HepG2 (cell line): Measurements from ENCODE around the gene IRS1. TPM values are rescaled to one million over a fixed set of nuclear protein-coding genes. Genes with fewer than 3 reads are reported as not detected.

Experiments used
- ATAC-seq: fragments of 200-7000 bp; cut with Tn5 transposase; 3 replicates; pipeline ENCODE4 v1.9.1; 2020; ENCODE audit warnings: mild to moderate bottlenecking, moderate library complexity
- BruUV-seq: library from RNA; stranded (reverse); fragments of 400-500 nt; replicated peaks from 2 replicates; lab custom pipeline; 2021; lab: Mats Ljungman, UMichigan
- CTCF ChIA-PET: fragments of 300-600 bp; formaldehyde crosslinking; extraction: SDS; loops from one replicate; lab custom pipeline; 2021; ENCODE audit warnings: low total read pairs, inconsistent platforms, low intra/inter-chr PET ratio; lab: Yijun Ruan, JAX
- POLR2A ChIA-PET: fragments of 350-600 bp; sonication (Branson Sonifier 250); formaldehyde crosslinking; loops from one replicate; lab custom pipeline; 2020; ENCODE audit warnings: antibody characterized with exemption, inconsistent platforms; lab: Yijun Ruan, JAX
- DNase-seq: peaks from one replicate; pipeline ENCODE4 v3.0.0-alpha.2; 2015; ENCODE audit warnings: low spot score
- FAIRE-seq: peaks from 3 replicates; lab custom pipeline; 2011; peaks lifted over from hg19 to GRCh38; lab: Jason Lieb, UNC
- H2AFZ ChIP-seq: one replicate; pipeline ENCODE4 v1.6.1; 2011; ENCODE audit warnings: low read length, inconsistent platforms
- H3K27ac ChIP-seq: fragments of 300-600 bp; 3 replicates; pipeline ENCODE4 v1.8.0; 2011; ENCODE audit warnings: mixed run types, mild to moderate bottlenecking, mixed read lengths, low read length, inconsistent platforms; ENCODE audit not compliant: insufficient read depth; ENCODE audit errors: extremely low read length
- H3K27me3 ChIP-seq, 2 experiments: fragments of 200-600 bp in 1 of 2; 2 replicates in 1 of 2; 3 replicates in 1 of 2; pipeline versions ENCODE4 v1.6.0 to v1.8.0; 2011; ENCODE audit warnings: low read length in 2 of 2, mild to moderate bottlenecking in 2 of 2, moderate library complexity in 2 of 2, inconsistent platforms in 1 of 2; ENCODE audit not compliant: insufficient read depth in 2 of 2, control insufficient read depth in 1 of 2
- H3K36me3 ChIP-seq, 2 experiments: fragments of 200-600 bp in 1 of 2; replicated peaks in 1 of 2; 2 replicates in 1 of 2; 3 replicates in 1 of 2; pipeline versions ENCODE4 v1.5.1 to v1.8.0; 2011; ENCODE audit warnings: low read length in 2 of 2, inconsistent platforms in 1 of 2; ENCODE audit not compliant: insufficient read depth in 2 of 2, control insufficient read depth in 1 of 2
- H3K4me1 ChIP-seq: 2 replicates; pipeline ENCODE4 v1.5.1; 2012; ENCODE audit warnings: low read length, inconsistent platforms; ENCODE audit not compliant: insufficient read depth
- H3K4me2 ChIP-seq: 2 replicates; pipeline ENCODE4 v1.6.0; 2011; ENCODE audit warnings: low read depth, low read length, inconsistent platforms
- H3K4me3 ChIP-seq, 3 experiments: fragments of 200-600 bp in 1 of 3; sonication (generic), shearing (Covaris generic) in 1 of 3; replicated peaks in 1 of 3; 2 replicates each; pipeline ENCODE4 v1.5.1; 2011 to 2016; ENCODE audit warnings: low read length in 3 of 3, inconsistent platforms in 2 of 3, low read depth in 2 of 3, mild to moderate bottlenecking in 2 of 3, control low read depth in 1 of 3, mixed read lengths in 1 of 3; ENCODE audit not compliant: insufficient read depth in 1 of 3
- H3K79me2 ChIP-seq: one replicate; pipeline ENCODE4 v1.6.1; 2011; ENCODE audit warnings: low read length, inconsistent platforms; ENCODE audit not compliant: insufficient read depth
- H3K9ac ChIP-seq: 2 replicates; pipeline ENCODE4 v1.6.0; 2011; ENCODE audit warnings: mild to moderate bottlenecking, low read depth, low read length, inconsistent platforms; ENCODE audit not compliant: insufficient read depth
- H3K9me3 ChIP-seq: 2 replicates; pipeline ENCODE4 v1.5.1; 2012; ENCODE audit warnings: mild to moderate bottlenecking, low read length
- H4K20me1 ChIP-seq: 2 replicates; pipeline ENCODE4 v1.6.0; 2011; ENCODE audit warnings: inconsistent platforms, mild to moderate bottlenecking, low read length, moderate library complexity; ENCODE audit not compliant: insufficient read depth
- MAFF ChIP-seq: IDR thresholded peaks from 2 replicates; pipeline ENCODE4 v1.6.1; 2011; ENCODE audit warnings: low read depth, low read length, improper control_type of control experiment
- POGZ ChIP-seq: sonication (generic); formaldehyde crosslinking; IDR thresholded peaks from 2 replicates; pipeline ENCODE4 v1.4.0; 2020; ENCODE audit warnings: mild to moderate bottlenecking, missing genetic modification reagents
- RARA ChIP-seq: IDR thresholded peaks from 2 replicates; pipeline ENCODE4 v1.6.1; 2016; ENCODE audit warnings: missing genetic modification reagents, missing compliant biosample characterization
- RBFOX2 ChIP-seq: fragments of 200-400 bp; formaldehyde crosslinking; IDR thresholded peaks from 2 replicates; pipeline ENCODE4 v1.6.1; 2017; ENCODE audit warnings: low read depth, mild to moderate bottlenecking, low read length
- SAFB2 ChIP-seq: sonication (generic); formaldehyde crosslinking; IDR thresholded peaks from 2 replicates; pipeline ENCODE4 v1.5.1; 2020; ENCODE audit warnings: missing genetic modification reagents, low read depth, mild to moderate bottlenecking, borderline replicate concordance
- TBP ChIP-seq: sonication (generic); formaldehyde crosslinking; IDR thresholded peaks from 2 replicates; pipeline ENCODE4 v1.5.0; 2020; ENCODE audit warnings: missing genetic modification reagents
- TGIF2 ChIP-seq: IDR thresholded peaks from 2 replicates; pipeline ENCODE4 v1.6.1; 2016; ENCODE audit warnings: control low read depth, missing compliant biosample characterization
- ZMYM4 ChIP-seq: sonication (generic); formaldehyde crosslinking; IDR thresholded peaks from 2 replicates; pipeline ENCODE4 v1.8.1; 2023; ENCODE audit warnings: mild to moderate bottlenecking, missing genetic modification reagents
- ZNF547 ChIP-seq: sonication (generic); formaldehyde crosslinking; IDR thresholded peaks from 2 replicates; pipeline ENCODE4 v1.5.1; 2020; ENCODE audit warnings: mild to moderate bottlenecking, missing genetic modification reagents
- ZNF550 ChIP-seq: sonication (generic); formaldehyde crosslinking; IDR thresholded peaks from 2 replicates; pipeline ENCODE4 v1.4.0; 2020; ENCODE audit warnings: mild to moderate bottlenecking, missing genetic modification reagents, borderline replicate concordance
- WGBS: methylation state at CpG from one replicate; pipeline ENCODE4 v1.1.6; 2017; ENCODE audit warnings: low lambda C conversion rate; 5-methylcytosine and 5-hydroxymethylcytosine counted together
- in situ Hi-C: cut with HindIII; loops from 2 replicates; pipeline ENCODE4 v1.10.0; 2017; ENCODE audit warnings: low pct_unique_long_range_greater_than_20kb; ENCODE audit not compliant: extremely low pct_ligation_motif_present
- intact Hi-C: fragments of 100-400 bp; cut with micrococcal nuclease; formaldehyde crosslinking; loops from one replicate; pipeline ENCODE4 v1.10.0; 2022; ENCODE audit not compliant: unreplicated experiment
- polyA plus RNA-seq, 8 experiments: library from polyadenylated mRNA; depleted of rRNA in 3 of 8; stranded (reverse) in 7 of 8; unstranded in 1 of 8; fragments of >200 nt; fragmentation: Illumina TruSeq in 4 of 8; extraction: Trizol in 4 of 8; gene quantifications; 2 replicates each; pipeline versions ENCODE4 v1.2.1 to v1.2.3, GENCODE V29; 2011 to 2016; ENCODE audit warnings: low read depth in 4 of 8, missing spikeins in 1 of 8, mixed read lengths in 1 of 8; ENCODE audit not compliant: insufficient read depth in 1 of 8
- total RNA-seq, 5 experiments: library from RNA; depleted of rRNA; stranded (reverse); fragments of >200 nt; fragmentation: Illumina TruSeq; extraction: Trizol; gene quantifications; 2 replicates each; pipeline ENCODE4 v1.2.3, GENCODE V29; 2016; ENCODE audit warnings: low read depth in 1 of 5
- TF ChIP-seq, protein P1 (sequence below): IDR thresholded peaks from 2 replicates; pipeline ENCODE4 v1.6.1; 2016; ENCODE audit warnings: low read depth

IRS1 gene
- total and polyA plus RNA-seq, 2 of the 13 experiments (the other 11 are each of a cell fraction or from before 2014, with no cell fraction given) = 8.7 to 9.0 TPM

DNA sequence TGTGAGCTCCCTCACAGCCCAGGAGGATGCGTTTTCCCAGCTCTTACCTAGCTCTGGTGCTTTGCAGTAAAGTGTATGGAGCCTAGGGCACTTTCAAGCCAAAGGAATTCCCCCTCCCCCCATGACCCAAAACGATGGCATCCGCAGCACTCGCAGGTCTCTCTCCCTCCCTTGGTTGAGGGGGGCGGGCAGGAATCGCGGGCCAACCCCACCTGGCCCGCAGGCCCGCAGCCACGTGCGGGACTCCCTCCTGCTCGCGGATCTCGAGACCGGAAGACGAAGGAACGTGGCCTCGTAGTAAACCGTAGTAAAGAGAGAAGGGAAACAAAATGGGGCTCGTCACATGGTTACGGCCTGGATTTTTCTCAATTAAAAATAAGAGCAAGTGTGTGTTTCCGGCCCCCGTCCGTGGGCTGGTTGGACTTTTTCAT lies 8.5 kb downstream of the IRS1 start (continued):
- TF ChIP-seq ZNF547 (CRISPR knock-in tag) (no peak), TBP (no peak), SAFB2 (no peak), POGZ (peak; percentile 84), RBFOX2 (peak; percentile 40; the same call in 1 of the 2 replicates)
- TF ChIP-seq, protein P1, sequence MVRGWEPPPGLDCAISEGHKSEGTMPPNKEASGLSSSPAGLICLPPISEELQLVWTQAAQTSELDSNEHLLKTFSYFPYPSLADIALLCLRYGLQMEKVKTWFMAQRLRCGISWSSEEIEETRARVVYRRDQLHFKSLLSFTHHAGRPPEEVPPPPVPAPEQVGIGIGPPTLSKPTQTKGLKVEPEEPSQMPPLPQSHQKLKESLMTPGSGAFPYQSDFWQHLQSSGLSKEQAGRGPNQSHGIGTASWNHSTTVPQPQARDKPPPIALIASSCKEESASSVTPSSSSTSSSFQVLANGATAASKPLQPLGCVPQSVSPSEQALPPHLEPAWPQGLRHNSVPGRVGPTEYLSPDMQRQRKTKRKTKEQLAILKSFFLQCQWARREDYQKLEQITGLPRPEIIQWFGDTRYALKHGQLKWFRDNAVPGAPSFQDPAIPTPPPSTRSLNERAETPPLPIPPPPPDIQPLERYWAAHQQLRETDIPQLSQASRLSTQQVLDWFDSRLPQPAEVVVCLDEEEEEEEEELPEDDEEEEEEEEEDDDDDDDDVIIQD (CRISPR knock-in tag) = peak; percentile 74

DNA sequence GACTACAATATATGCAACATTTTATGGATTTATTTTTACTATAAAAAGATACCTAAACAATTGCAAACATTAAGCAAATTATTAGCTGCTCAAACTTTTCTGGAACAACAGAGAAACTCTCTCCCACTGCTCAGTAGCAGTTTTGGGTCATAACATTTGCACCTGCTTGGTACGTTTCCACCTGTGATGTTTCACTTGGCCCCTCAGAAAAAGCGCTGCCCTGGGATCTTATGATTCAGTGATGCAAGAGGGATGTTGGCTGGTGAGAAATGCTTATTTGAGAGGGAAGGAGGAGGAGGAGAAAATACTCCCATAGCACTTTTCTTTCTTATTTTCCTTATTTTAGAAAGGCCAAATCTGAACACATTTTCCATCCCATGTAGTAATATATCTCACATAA lies 9.2 kb downstream of the IRS1 start:
- peaks cover 53% of the 10 kb centered on the region for H3K79me2 ChIP-seq
- FAIRE-seq = no peak
- no peaks in the 10 kb centered on the region for H4K20me1 ChIP-seq
- H3K4me3 ChIP-seq = no peak overlapping the region
- 98% methylated on average over 2 of the region's 2 CpGs for WGBS
- H3K36me3 ChIP-seq = peaks cover 0 to 6% of the 10 kb centered on the region in 2 experiments; a peak in 2 of 5 replicates
- TF ChIP-seq RARA (CRISPR knock-in tag) (no peak), ZMYM4 (no peak), ZNF550 (CRISPR knock-in tag) (no peak), TGIF2 (0 out of 2 replicates have a peak, but pooled peaks have one; percentile 6), MAFF (no peak)
- TF ChIP-seq, all 625 proteins: peak for 1
- no peak overlapping the region for H3K27ac ChIP-seq
- ChIA-PET POLR2A (interaction anchor here (0.8 to 3.0 kb wide), 4 partner anchors 10 to 57 kb away, joined by 3 to 17 read pairs (median 4); partner anchors contain the start of gene IRS1), CTCF (no interaction called here)
- no TSS peak for BruUV-seq
- intact Hi-C loops = no loop called here
- no peak overlapping the region for H3K9ac ChIP-seq
- ATAC-seq (no peak), DNase-seq (no peak)
- peaks cover 62% of the 10 kb centered on the region for H3K4me1 ChIP-seq
- no peaks in the 10 kb centered on the region for H3K9me3 ChIP-seq
- H3K27me3 ChIP-seq = no peaks in the 10 kb centered on the region
- no peak overlapping the region for H3K4me2 ChIP-seq
- no peak overlapping the region for H2AFZ ChIP-seq
- in situ Hi-C loops = loop anchor here (10.0 kb wide), 3 partner anchors 56 to 576 kb away; no protein-coding TSS in a partner anchor
